Activated T-cell treated with anti-CD3 and anti-CD28 coated beads for 4 hours (primary cell): ENCODE data around the gene GPR183.
"Not testable (repeated sequence)": the region's sequence is repeated elsewhere in the genome, so short reads cannot be mapped to it uniquely, and the experiment has no call there.

ENCODE experiments used
- DNase-seq: peaks from one replicate; pipeline ENCODE4 v3.0.0-alpha.2; 2020

The GPR183 gene

GRCh38 chr13:99265821-99266426 lies 41.3 kb downstream of the GPR183 start:
- DNase-seq = no peak

DNA sequence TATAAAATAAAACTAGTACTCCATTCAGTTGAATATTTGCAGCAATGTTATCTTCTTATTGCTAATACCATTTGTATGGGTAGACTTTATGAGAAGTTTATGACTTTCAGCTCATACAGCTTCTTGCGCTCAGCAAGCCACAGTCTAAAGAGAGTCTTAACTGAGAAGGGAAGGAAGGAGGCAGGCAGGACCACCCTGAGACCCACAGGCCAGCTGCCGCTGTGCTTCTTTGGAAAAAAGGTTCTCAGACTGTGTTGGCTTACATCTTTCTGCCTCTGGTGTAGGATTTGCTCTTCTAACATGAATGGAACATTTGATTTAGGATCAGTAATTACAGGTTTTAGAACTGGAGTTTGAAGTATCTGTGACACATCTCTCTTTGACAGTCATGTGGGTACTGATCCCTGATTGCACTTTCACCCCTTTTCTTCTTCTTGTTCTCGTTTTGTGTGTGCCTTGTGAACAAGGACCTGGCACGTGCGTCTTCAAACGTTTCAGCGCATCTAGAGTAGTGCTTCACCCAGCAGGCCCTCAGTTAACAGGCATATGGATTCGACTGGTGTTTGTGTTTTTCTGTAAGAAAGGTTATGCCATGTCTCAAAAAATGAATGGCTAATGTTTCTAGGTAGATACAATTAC lies 41.9 kb downstream of the GPR183 start:
- DNase-seq = no peak

DNA sequence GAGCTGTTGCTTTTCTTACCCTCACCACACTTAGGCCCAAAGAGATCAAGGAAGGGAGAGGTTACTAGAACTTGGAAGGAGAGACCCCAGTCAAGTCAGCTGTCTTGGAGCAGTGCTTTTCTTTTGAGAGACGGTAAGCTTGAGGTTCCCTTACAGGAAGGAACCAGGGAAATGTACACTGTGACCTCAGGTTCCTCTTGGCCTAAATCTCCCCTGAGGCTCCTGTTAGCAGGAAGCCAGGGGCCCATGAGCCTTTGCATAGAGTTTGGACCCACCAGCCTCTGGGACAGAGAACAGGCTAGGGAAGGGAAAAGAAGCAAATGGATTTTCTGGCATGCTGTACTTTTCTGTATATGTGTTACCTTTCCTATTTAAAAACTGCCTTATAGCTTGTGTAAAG lies 43.1 kb downstream of the GPR183 start:
- DNase-seq = no peak

DNA sequence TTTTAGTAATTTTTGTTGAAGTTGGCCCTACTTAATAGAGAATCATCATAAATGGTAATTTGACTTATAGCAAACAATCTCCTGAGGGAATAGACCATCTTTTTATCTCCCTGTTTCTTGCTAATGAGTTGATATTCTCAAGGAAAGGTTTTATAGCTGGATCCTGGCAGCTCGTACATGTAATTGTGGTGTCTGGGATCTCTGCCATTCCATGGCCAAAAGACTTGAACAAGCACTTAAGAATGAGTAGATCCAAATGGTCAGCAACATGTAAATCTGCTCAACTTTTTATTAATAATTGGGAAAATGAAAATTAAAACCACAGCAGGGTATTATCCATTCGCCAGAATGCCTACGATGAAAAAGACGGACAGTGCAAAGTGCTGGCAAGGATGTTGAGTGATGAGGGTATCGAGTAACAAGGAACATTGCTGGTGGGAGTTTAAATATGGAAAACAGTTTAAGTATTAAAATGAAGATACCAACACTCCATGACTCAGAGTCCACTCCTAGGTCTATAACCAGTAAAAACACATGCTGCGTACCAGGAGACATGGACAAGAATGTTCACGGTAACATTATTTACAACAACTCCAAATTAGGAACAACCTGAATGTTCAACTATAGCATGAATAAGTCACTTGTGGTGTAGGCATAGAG lies 43.9 kb downstream of the GPR183 start:
- DNase-seq = no peak

- no peak for DNase-seq
Measured at GRCh38 chr13:99261059-99261458, 46.1 kb downstream of the GPR183 start.

- no peak for DNase-seq
Measured at GRCh38 chr13:99260216-99260615, 47.0 kb downstream of the GPR183 start.

DNA sequence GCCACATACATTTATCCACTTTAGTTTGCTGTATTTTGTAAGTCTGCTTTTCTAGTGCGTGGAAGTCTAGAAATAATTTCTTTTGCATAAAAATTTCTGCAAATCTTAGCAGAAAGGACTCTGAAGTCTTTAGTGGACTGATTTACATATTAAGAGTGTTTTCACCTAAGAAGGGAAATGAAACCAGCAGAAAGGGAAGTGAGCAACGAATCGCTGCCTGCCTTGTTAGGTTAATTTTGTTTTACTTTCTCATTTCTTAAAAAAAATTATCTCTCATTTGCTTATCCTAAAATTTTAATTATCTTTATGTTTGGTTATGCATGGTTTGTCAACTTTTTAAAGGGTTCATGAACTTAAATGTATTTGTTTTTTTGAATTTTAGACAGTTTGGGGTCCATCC lies 48.3 kb downstream of the GPR183 start:
- no peak for DNase-seq

GRCh38 chr13:99258210-99258860 lies 48.9 kb downstream of the GPR183 start, which contains the start of gene GPR18:
Gene GPR18, minus strand, starts transcription at chr13:99258379. Its CDS starts 2,507 bp downstream, at chr13:99255872.
- DNase-seq = no peak

- no peak for DNase-seq
Measured at GRCh38 chr13:99257291-99257690, 49.9 kb downstream of the GPR183 start.

DNA sequence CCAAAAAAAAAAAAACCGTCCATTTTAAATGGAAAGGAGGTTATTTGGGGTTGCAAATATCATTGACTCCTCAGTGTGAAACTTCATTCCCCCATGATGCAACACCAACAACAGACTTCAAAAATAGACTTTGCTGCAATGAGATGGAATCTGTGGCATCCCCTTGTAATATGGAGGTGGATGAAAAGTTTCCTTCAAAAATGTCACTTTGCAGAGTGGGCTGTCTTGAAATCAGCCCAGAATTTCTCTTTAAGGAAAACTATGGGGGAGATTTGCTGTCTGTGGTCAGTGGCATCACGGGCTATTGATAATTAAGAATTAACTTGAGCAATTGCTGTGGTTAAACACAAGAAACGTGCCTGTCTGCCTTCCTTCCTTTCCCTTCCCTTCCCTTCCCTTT lies 50.5 kb downstream of the GPR183 start:
- DNase-seq = no peak

DNA sequence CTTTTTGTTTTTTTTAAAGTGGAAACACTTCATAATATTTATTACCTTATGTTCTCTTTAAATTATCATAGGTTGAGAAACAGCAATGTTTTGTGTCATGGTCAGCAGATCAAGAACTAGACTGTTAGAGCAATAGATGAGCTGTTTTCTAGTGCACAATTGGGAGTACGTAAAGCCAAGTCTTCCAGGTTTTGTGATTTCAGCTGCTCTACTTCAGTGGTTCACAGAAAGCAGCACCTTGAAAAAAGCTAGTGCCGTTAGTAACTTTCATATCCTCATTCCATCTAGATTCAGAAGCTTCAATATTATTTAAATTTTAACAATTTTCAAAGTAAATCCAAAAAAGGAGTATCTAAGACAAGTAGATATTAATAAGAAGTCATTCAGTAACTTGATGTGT lies 50.9 kb downstream of the GPR183 start:
- DNase-seq = no peak

DNA sequence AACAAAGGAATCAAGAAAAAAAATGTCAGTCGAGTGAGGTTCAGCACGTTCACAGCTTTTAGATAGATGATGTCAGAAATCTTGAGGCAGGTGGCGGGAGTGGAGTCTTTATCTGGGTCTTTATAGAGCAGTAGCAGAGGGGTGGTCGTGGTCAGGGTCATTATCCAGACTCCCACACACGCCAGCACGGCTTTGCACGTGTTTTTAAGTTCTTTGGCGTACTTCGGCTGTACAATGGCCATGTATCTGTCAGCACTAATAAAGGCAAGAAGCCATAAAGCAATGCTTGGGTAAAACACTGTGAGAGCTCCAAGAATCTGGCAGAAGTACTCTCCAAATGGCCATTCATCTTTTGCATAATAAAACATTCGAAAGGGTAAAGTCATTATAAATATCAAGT lies 51.9 kb downstream of the GPR183 start:
- no peak for DNase-seq

GRCh38 chr13:99254830-99255229 lies 52.4 kb downstream of the GPR183 start:
- no peak for DNase-seq

- DNase-seq = no peak
Measured at GRCh38 chr13:99251921-99252320, 55.3 kb downstream of the GPR183 start.

DNA sequence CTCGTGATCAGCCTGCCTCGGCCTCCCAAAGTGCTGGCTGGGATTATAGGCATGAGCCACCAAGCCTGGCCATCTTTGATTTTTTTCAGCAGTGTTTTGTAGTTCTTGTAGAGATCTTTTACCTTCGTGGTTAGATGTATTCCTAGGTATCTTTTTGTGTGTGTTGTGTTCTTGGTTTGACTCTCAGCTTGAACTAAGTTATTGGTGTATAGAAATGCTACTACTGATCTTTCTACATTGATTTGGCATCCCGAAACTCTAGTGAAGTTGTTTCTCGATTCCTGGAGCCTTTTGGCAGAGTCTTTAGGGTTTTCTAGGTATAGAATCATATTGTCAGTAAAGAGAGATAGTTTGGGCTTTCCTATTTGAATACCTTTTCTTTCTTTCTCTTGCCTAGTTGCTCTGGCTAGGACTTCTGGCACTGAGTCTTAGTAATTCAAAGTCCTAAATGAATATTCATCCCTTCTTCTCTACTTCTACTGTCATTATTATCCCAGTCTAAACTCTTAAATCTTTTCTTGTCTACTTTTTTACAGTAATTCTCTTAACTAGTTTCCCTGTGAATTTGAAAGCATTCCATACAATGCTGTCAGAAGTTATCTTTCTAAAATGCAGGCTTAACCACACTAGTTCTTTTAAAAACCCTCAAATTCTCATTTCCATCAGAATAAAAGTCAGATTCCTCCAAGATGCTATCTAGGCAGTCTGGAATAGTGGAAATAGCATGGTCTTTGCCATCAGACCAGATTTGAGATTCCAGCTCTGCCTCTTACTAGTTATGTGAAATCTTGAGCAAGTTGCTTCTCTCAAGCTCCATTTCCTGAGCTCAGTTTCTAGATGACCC lies 56.0 kb downstream of the GPR183 start:
- DNase-seq = no peak

GRCh38 chr13:99249606-99250005 lies 57.6 kb downstream of the GPR183 start:
- not testable (repeated sequence) for DNase-seq

DNA sequence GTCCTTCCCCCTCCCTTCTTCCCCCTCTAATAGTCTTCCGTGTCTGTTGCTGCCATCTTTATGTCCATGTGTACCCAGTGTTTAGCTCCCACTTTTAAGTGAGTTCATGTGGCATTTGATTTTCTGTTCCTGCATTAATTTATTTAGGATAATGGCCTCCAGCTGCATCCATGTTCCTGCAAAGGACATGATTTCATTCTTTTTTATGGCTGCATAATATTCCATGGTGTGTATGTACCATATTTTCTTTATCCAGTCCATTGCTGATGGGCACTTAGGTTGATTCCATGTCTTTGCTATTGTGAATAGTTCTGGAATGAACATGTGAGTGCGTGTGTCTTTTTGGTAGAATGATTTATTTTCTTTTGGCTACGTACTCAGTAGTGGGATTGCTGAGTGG lies 58.0 kb downstream of the GPR183 start:
- not testable (repeated sequence) for DNase-seq

DNA sequence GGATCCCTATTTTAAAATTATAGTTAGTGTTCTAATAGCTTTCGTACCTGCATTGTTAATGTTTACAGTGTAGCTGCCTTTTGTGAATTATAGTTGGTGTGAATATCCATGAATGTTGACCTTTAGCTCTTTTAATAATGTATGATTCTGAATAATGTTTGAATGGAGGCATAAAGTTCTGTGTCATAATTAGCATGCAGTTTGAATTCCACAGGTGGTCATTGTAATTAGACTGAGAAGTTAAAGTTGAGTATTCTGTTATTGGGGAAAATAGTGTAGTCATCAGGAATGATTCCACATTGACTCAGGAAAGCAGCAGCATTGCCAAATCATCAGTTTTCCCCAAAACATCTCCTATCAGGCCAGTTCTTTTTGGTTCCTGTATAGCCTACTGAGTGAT lies 61.1 kb downstream of the GPR183 start:
- no peak for DNase-seq
